K562 (cell line): ENCODE measurements around the gene STRN3.

ENCODE experiments used
- CC2D1A ChIP-seq: fragments of 450-650 bp; IDR thresholded peaks from 2 replicates; pipeline ENCODE4 v1.6.1; 2017; ENCODE audit warnings: mild to moderate bottlenecking
- CREBBP ChIP-seq: IDR thresholded peaks from one replicate; pipeline ENCODE4 v1.6.1; 2012; ENCODE audit warnings: low read depth, mild to moderate bottlenecking, control low read depth, inconsistent platforms, low read length
- EP300 ChIP-seq: IDR thresholded peaks from 2 replicates; pipeline ENCODE4 v1.6.1; 2012; ENCODE audit warnings: low read length, improper control_type of control experiment
- ILK ChIP-seq: fragments of 450-650 bp; IDR thresholded peaks from 2 replicates; pipeline ENCODE4 v1.6.1; 2016; ENCODE audit warnings: missing genetic modification characterization, low read depth, mild to moderate bottlenecking, missing compliant biosample characterization, moderate library complexity, borderline replicate concordance
- TAF1 ChIP-seq: IDR thresholded peaks from 2 replicates; pipeline ENCODE4 v1.6.1; 2011; ENCODE audit warnings: mild to moderate bottlenecking, low read length, moderate library complexity; ENCODE audit not compliant: insufficient read depth, control insufficient read depth, severe bottlenecking; ENCODE audit errors: extremely low read depth
- YY1 ChIP-seq, 3 experiments: IDR thresholded peaks; 2 replicates each; pipeline ENCODE4 v1.6.1; 2011; ENCODE audit warnings: low read length in 2 of 3, mild to moderate bottlenecking in 2 of 3, moderate library complexity in 2 of 3, borderline replicate concordance in 1 of 3, control low read depth in 1 of 3, low read depth in 1 of 3; ENCODE audit not compliant: insufficient read depth in 3 of 3, insufficient replicate concordance in 2 of 3, control insufficient read depth in 1 of 3, insufficient read length in 1 of 3; ENCODE audit errors: extremely low read depth in 1 of 3
- TF ChIP-seq, protein P1 (sequence below), 3 experiments: IDR thresholded peaks in 2 of 3; conservative IDR thresholded peaks in 1 of 3; 2 replicates each; pipeline ENCODE4 v1.5.1; 2011 to 2012; ENCODE audit warnings: low read length in 3 of 3, mild to moderate bottlenecking in 3 of 3, control low read depth in 2 of 3, improper control_type of control experiment in 1 of 3, inconsistent platforms in 1 of 3, low read depth in 1 of 3, mixed read lengths in 1 of 3, moderate library complexity in 1 of 3; ENCODE audit not compliant: insufficient read depth in 2 of 3

- TF ChIP-seq CREBBP (no peak), ILK (tag) (no peak), CC2D1A (no peak), TAF1 (no peak), YY1 (IDR thresholded peaks at IDR 0.05; ENCODE audit: borderline replicate concordance in 1 of 3, control insufficient read depth in 1 of 3, extremely low read depth in 1 of 3, insufficient read depth in 3 of 3, insufficient read length in 1 of 3, insufficient replicate concordance in 2 of 3, low read depth in 1 of 3, low read length in 2 of 3) (no peak), EP300 (no peak)
- TF ChIP-seq, protein P1, sequence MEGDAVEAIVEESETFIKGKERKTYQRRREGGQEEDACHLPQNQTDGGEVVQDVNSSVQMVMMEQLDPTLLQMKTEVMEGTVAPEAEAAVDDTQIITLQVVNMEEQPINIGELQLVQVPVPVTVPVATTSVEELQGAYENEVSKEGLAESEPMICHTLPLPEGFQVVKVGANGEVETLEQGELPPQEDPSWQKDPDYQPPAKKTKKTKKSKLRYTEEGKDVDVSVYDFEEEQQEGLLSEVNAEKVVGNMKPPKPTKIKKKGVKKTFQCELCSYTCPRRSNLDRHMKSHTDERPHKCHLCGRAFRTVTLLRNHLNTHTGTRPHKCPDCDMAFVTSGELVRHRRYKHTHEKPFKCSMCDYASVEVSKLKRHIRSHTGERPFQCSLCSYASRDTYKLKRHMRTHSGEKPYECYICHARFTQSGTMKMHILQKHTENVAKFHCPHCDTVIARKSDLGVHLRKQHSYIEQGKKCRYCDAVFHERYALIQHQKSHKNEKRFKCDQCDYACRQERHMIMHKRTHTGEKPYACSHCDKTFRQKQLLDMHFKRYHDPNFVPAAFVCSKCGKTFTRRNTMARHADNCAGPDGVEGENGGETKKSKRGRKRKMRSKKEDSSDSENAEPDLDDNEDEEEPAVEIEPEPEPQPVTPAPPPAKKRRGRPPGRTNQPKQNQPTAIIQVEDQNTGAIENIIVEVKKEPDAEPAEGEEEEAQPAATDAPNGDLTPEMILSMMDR (IDR thresholded peaks at IDR 0.05 in 2 of 3, conservative IDR thresholded peaks at IDR 0.05 in 1 of 3; ENCODE audit: insufficient read depth in 2 of 3, low read depth in 1 of 3, low read length in 3 of 3) = no peak
These were observed 111.4 kb downstream of the STRN3 start for GRCh38 chr14:30914812-30915211.
